B cell (primary cell): ENCODE results near the gene SLC26A1. TPM values are rescaled to one million over a fixed set of nuclear protein-coding genes. Genes with fewer than 3 reads are reported as not detected.
A peak's percentile ranks its signal among the peaks of the same experiment; 100 is the strongest.

Experiments used
- ATAC-seq: fragments of 200-7000 bp; cut with Tn5 transposase; one replicate; pipeline ENCODE4 v1.10.0; 2021; ENCODE audit warnings: low read depth, mild to moderate bottlenecking, moderate number of reproducible peaks, moderate library complexity
- CTCF ChIA-PET: fragments of 350-600 bp; sonication (Branson Sonifier 250); formaldehyde crosslinking; loops from one replicate; lab custom pipeline; 2021; ENCODE audit warnings: antibody characterized with exemption, inconsistent platforms; lab: Charles Lee
- POLR2A ChIA-PET: fragments of 350-600 bp; sonication (Branson Sonifier 250); formaldehyde crosslinking; loops from one replicate; lab custom pipeline; 2021; ENCODE audit warnings: antibody characterized with exemption; lab: Charles Lee
- DNase-seq: peaks from one replicate; pipeline ENCODE4 v3.0.0; 2013
- H2AFZ ChIP-seq: 2 replicates; pipeline ENCODE4 v1.6.1; 2012; ENCODE audit warnings: mild to moderate bottlenecking, low read depth, low read length; ENCODE audit not compliant: insufficient read depth, poor library complexity, severe bottlenecking
- H3K27ac ChIP-seq, 2 donors: 1 replicate in 1 of 2; 2 replicates in 1 of 2; pipeline ENCODE4 v1.5.1; 2012 to 2013; ENCODE audit warnings: low read length in 2 of 2, mild to moderate bottlenecking in 2 of 2, moderate library complexity in 1 of 2
- H3K27me3 ChIP-seq, 4 experiments: fragments of 200-600 bp in 1 of 4; sonication (generic) in 1 of 4; replicated peaks in 1 of 4; 1 replicate in 2 of 4; 2 replicates in 2 of 4; pipeline versions ENCODE4 v1.6.1 to v1.7.0; 2013 to 2016; ENCODE audit warnings: low read length in 3 of 4, mild to moderate bottlenecking in 2 of 4, mixed read lengths in 1 of 4, moderate library complexity in 1 of 4; ENCODE audit not compliant: insufficient read depth in 4 of 4, control insufficient read depth in 3 of 4; ENCODE audit errors: control extremely low read depth in 1 of 4
- H3K36me3 ChIP-seq, 2 experiments: replicated peaks in 1 of 2; 1 replicate in 1 of 2; 2 replicates in 1 of 2; pipeline versions ENCODE4 v1.6.1 to v1.7.1; 2013; ENCODE audit warnings: low read length in 1 of 2; ENCODE audit not compliant: insufficient read depth in 2 of 2, control insufficient read depth in 1 of 2; ENCODE audit errors: control extremely low read depth in 1 of 2, extremely low read depth in 1 of 2
- H3K4me1 ChIP-seq, 2 donors: fragments of 200-600 bp in 1 of 2; sonication (generic) in 1 of 2; 1 replicate in 1 of 2; 2 replicates in 1 of 2; pipeline versions ENCODE4 v1.5.1 to v1.6.1; 2013 to 2017; ENCODE audit warnings: low read length in 2 of 2; ENCODE audit not compliant: control insufficient read depth in 2 of 2, insufficient read depth in 2 of 2
- H3K4me2 ChIP-seq: replicated peaks from 2 replicates; pipeline ENCODE3; 2012; ENCODE audit warnings: mild to moderate bottlenecking, low read depth, low read length; ENCODE audit not compliant: poor library complexity, severe bottlenecking
- H3K4me3 ChIP-seq, 5 experiments: fragments of 200-600 bp in 1 of 5; sonication (generic) in 1 of 5; 1 replicate in 3 of 5; 2 replicates in 2 of 5; pipeline versions ENCODE4 v1.5.1 to v1.7.0; 2011 to 2016; ENCODE audit warnings: low read length in 4 of 5, mild to moderate bottlenecking in 4 of 5, low read depth in 2 of 5, control low read depth in 1 of 5, moderate library complexity in 1 of 5; ENCODE audit not compliant: insufficient read depth in 1 of 5; ENCODE audit errors: control extremely low read depth in 1 of 5, extremely low read depth in 1 of 5
- H3K79me2 ChIP-seq: fragments of 200-600 bp; sonication (generic); one replicate; pipeline ENCODE4 v1.6.0; 2016; ENCODE audit warnings: low read length; ENCODE audit not compliant: control insufficient read depth, insufficient read depth
- H3K9ac ChIP-seq: fragments of 200-600 bp; sonication (generic); 2 replicates; pipeline ENCODE4 v1.6.1; 2017; ENCODE audit warnings: mild to moderate bottlenecking, low read length, moderate library complexity
- H3K9me3 ChIP-seq, 3 donors: one replicate each; pipeline versions ENCODE4 v1.6.1 to v1.7.1; 2013; ENCODE audit warnings: low read length in 2 of 3; ENCODE audit not compliant: control insufficient read depth in 2 of 3, insufficient read depth in 1 of 3; ENCODE audit errors: control extremely low read depth in 1 of 3
- H4K20me1 ChIP-seq: 2 replicates; pipeline ENCODE4 v1.6.0; 2012; ENCODE audit warnings: mild to moderate bottlenecking, low read length; ENCODE audit not compliant: insufficient read depth, control insufficient read depth, poor library complexity, severe bottlenecking
- H3K27ac Mint-ChIP-seq: one replicate; pipeline ENCODE4 v1.8.0; 2021; ENCODE audit warnings: mixed read lengths
- H3K27me3 Mint-ChIP-seq: one replicate; pipeline ENCODE4 v1.8.0; 2021; ENCODE audit warnings: mixed read lengths
- H3K4me1 Mint-ChIP-seq: one replicate; pipeline ENCODE4 v1.8.0; 2021; ENCODE audit warnings: mixed read lengths
- H3K4me3 Mint-ChIP-seq: one replicate; pipeline ENCODE4 v1.8.0; 2021; ENCODE audit warnings: mixed read lengths
- H3K9me3 Mint-ChIP-seq: one replicate; pipeline ENCODE4 v1.8.0; 2022; ENCODE audit warnings: mixed read lengths; ENCODE audit not compliant: insufficient read depth
- CTCF ChIP-seq: fragments of 200-600 bp; IDR thresholded peaks from one replicate; pipeline ENCODE4 v1.8.0; 2022; ENCODE audit warnings: antibody characterized with exemption, mild to moderate bottlenecking
- EZH2 ChIP-seq: IDR thresholded peaks from 2 replicates; pipeline ENCODE4 v1.6.1; 2012; ENCODE audit warnings: borderline replicate concordance, low read depth, mild to moderate bottlenecking, moderate library complexity, low read length; ENCODE audit not compliant: insufficient read depth, poor library complexity, severe bottlenecking
- WGBS: methylation state at CpG from one replicate; pipeline ENCODE4 v1.1.5; 2013; ENCODE audit warnings: missing lambda C conversion rate; ENCODE audit not compliant: insufficient coverage; 5-methylcytosine and 5-hydroxymethylcytosine counted together
- intact Hi-C: fragments of 100-400 bp; cut with micrococcal nuclease; formaldehyde crosslinking; loops from one replicate; pipeline ENCODE4 v1.10.0; 2022
- polyA plus RNA-seq: library from polyadenylated mRNA; depleted of rRNA; stranded (reverse); fragments of >200 nt; gene quantifications from 2 replicates; pipeline ENCODE4 v1.2.3, GENCODE V29; 2012
- total RNA-seq, 2 donors: library from RNA; stranded (reverse); fragments of 120-200 nt in 1 of 2; gene quantifications; 1 replicate in 1 of 2; 2 replicates in 1 of 2; pipeline versions ENCODE4 v1.2.3 to v1.2.4, GENCODE V29; 2013 to 2022

Gene SLC26A1
- total and polyA plus RNA-seq, 2 donors (not counting 1 experiment from before 2014, with no cell fraction given), result 0.03 to 1.1 TPM

DNA sequence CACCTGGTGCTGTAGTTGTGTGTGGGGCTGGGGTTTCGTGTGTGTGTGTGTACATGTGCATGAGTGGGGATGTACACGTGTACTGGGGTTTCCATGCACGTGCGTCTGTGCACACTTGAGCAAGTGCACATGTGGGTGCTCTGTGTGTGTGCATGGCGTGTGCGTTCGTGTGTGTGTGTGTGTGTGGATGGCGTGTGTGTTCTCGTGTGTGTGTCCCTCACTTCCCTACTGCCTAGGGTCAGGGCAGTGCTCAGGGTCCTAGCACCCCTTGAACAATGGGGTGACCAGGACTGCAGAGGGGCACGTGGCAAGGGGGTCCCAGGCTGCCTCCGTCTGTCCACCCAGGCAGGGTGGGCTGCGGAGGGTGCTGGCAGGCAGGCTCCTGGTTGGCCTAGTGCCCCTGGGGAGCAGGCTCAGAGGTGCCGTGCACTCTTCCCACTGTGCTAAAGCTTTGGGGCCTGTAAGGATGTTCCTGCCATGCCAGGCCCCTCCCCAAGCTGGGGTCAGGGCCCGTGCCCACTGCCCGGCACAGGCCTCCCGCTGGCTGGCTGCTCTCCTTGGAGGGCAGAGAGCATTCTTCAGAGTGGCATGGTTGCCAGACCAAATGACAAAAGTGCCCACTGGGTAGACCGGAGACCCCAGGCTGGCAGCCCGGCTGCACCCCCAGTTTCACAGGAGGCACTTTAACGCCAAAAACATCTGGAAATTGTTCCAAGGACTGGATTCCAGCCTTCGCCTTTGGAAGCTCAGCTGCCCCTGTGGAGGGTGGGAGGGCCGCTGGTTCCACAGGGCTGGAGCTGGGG, 47.3 kb upstream of the SLC26A1 start:
- Histone ChIP-seq H2AFZ (no peak overlapping the region), H3K9ac (no peak overlapping the region), H3K27me3 (peaks cover 0 to 22% (median 10%) of the 10 kb centered on the region in 4 experiments), H3K4me3 (no peak overlapping the region), H3K79me2 (no peaks in the 10 kb centered on the region), H4K20me1 (no peaks in the 10 kb centered on the region), H3K27ac (no peak overlapping the region), H3K4me1 (peaks cover 0 to 10% of the 10 kb centered on the region in 2 donors), H3K9me3 (peaks cover 0 to 2% (median 0%) of the 10 kb centered on the region in 3 donors), H3K4me2 (no peak overlapping the region), H3K36me3 (no peaks in the 10 kb centered on the region)
- H3K9me3 Mint-ChIP-seq, result no peaks in the 10 kb centered on the region
- H3K4me1 Mint-ChIP-seq, result no peaks in the 10 kb centered on the region
- peak overlapping the region; percentile 59 for H3K27ac Mint-ChIP-seq
- peaks cover 8% of the 10 kb centered on the region for H3K27me3 Mint-ChIP-seq
- CTCF ChIA-PET, result no interaction called here
- intact Hi-C loops, result no loop called here
- no peak overlapping the region for H3K4me3 Mint-ChIP-seq
- ATAC-seq (no peak), DNase-seq (no peak)
- POLR2A ChIA-PET, result no interaction called here
- no peak for TF ChIP-seq EZH2
- TF ChIP-seq CTCF, result no peak
- 92% methylated on average over 20 of the region's 21 CpGs for WGBS
